ENCODE results near the gene MIS18A.

Gene MIS18A

DNA sequence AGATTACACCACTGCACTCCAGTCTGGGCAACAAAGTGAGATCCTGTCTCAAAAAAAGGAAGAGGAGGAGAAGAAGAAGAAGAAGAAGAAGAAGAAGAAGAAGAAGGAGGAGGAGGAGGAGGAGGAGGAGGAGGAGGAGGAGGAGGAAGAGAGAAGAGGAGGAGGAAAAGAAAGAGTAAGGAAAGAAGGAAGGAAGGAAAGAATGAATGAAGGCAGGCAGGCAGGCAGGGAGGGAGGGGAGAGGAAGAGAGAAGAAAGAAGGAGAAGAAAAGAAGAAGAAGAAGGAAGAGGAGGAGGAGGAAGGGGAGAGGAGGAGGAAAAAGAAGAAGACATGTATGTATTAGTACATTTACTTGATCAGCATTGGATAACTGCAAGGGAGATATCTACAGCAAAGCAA is 26.7 kb downstream of the MIS18A start:
- no peak for DNase-seq (ENCODE audit: low read depth)

DNA sequence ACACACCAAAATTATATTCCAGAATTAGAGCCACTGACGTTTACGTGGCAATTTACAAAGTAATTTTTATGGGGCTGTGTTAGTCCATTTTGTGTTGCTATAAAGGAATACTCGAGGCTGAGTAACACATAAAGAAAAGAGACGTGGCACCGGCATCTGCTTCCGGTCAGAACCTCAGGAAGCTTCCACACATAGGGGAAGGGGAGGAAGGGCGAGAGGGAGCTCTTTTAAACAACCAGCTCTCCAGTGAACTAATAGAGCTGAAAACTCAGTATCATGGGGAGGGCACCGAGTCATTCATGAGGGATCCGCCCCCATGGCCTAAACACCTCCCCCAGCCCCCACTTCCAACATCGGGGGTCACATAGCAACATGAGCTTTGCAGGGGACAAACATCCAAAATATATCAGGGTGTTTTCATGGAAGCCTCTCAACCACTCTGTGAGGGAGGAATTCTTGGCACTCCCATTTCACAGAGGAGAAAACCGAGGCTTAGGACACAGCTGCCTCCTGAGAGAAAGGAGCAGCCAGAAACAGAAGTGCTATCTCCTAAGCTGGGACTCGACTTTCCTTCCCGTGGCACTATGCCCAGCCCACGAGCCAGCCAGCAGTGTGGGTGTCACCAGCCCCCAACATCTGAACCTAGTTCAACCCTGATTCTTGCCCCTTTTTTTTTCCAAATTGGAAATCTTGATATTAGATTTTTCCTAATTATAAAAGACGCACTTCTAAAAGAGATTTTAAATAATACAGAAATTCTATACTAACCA is 29.2 kb downstream of the MIS18A start:
- no peak for DNase-seq (ENCODE audit: low read depth)

DNA sequence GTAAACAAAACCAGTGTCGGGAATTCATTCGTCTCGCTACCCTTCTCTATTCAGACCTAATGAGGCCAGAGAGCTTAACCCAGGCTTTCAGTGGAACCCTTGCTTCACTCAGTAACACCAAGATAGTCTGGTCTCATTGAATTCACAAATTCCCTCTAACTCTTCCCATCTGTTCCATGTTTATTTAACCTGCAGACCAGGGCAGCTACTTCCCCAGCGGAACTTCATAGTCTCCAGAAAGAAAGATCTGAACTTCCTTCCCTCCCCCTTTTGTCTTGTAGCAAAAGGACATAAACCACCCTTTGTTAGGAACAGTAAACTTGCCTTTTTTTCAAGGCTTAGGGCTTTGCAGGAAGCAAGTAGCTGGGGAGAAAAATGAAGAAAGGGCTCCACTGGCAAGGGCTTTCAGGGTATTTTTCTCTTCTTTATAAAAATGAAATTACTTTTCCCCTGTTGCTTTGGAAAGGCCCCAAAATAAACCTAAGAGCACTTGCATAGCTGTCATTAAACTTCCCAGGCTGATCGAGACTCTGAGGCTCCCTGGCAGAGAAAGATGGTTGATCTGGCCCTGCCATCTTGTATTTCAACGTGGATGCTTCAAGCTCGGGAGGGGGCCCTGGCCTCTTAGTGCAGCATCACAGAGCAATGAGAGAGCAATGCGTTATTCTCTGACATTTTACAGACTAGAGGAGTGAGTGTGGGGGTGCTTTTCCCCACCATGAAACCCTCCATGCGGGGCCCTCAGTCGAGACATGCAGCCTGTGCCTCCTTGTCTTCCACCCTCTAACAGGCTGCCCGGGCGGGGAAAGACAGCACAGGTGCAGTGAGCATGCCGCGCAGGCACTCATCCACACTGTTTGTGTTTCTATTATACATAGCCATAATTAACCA is 30.0 kb downstream of the MIS18A start:
- DNase-seq (ENCODE audit: low read depth), result no peak

DNA sequence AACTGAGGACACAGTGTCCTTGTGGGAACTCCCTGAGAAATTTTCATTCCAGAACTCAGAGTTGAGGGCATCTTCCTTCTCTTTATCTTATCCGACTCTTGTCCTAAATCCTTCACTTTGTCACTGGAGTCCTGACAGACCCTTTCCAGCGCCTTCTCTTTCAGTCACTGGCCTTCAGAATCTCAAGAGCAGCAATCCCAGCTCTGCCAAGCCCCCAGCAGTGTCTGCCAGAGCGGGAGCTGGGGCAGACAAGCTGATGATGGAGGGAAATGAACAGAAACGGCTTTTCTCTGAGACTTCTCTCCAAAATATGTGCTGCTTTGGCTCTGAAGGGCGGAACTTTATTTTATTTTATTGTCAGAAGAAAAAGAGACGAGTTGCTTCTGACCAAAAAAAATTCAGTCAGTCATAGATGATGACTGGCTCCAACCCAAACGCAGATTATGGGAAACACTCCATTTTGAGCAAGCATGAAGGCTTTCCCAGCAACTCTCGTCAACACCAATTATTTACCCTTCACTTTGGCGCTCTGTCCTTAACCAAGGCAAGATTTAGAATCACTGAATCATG is 32.2 kb downstream of the MIS18A start:
- no peak for DNase-seq (ENCODE audit: low read depth)

GRCh38 chr21:32245971-32246370 is 32.9 kb downstream of the MIS18A start:
- no peak for DNase-seq (ENCODE audit: low read depth)

- DNase-seq (ENCODE audit: low read depth), result no peak
Measured at GRCh38 chr21:32240851-32241687, 37.8 kb downstream of the MIS18A start.

DNA sequence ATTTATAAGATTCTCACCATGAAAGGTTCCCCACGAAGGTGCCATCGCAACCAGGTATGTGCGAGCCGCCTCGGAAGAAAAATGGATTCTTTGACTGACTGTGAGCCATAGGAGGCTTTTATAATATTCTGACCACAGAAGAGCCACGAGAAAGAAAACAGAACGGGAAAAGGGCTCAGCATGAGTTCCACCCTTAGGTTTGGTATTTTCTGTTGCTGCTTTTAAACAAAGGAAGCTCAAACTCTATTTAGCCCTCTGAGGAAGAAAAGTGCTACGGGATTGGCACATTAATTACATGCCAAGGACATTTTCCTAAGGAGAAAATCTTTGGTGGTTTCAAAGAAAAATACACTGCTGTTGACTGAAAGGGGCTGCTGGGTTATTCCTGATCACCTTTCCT is 39.3 kb downstream of the MIS18A start:
- DNase-seq (ENCODE audit: low read depth), result no peak

DNA sequence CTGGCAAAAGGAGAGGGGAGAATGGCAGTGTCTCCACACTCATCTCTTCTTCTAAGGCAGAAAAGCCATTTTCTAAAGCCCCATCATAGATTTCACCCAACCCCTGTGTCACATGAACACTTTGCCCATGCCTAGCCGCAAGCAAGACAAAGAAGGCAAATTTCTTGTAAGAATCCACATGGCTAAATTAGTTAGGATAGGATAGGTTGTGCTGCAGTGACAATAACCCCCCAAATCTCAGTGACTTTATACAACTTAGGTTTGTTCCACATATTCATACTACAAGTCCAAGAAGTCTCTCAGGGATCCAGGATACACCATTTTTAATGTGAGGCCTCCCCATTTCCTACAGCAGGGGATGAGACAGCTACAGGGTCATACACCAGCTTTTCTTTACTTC is 40.8 kb downstream of the MIS18A start:
- no peak for DNase-seq (ENCODE audit: low read depth)

DNA sequence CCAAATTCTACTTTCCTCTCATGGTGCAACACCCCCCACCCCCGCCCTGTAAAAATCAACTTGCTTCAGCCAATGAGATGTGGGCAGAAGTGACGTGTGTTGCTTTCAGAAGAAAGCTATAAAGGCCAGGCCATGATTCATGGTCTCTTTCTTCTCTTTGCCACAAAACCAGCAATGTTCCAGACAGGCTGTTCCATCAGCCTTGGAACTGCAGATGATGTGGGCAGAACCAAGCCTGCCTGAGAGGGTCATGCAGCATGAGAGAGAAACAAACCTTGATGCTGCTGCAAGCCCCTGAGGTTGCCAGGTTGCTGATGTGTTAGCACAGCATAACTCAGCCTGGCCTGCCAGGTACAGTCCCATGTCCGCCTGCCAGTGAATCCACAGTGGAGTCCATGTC is 41.8 kb downstream of the MIS18A start:
- DNase-seq (ENCODE audit: low read depth), result no peak

- DNase-seq (ENCODE audit: low read depth), result no peak
Measured at GRCh38 chr21:32233722-32234301, 45.0 kb downstream of the MIS18A start.

- DNase-seq (ENCODE audit: low read depth), result no peak
Measured at GRCh38 chr21:32233055-32233546, 45.7 kb downstream of the MIS18A start.

- DNase-seq (ENCODE audit: low read depth), result no peak
Measured at GRCh38 chr21:32226444-32226843, 52.4 kb downstream of the MIS18A start.
